ENCODE results near the gene DKC1. TPM values are rescaled to one million over a fixed set of nuclear protein-coding genes. Genes with fewer than 3 reads are reported as not detected.

The DKC1 gene
- total and polyA plus RNA-seq, 10 donors: 32.0 to 54.4 (median 39.0) TPM

GRCh38 chrX:154804957-154805695 lies 42.5 kb downstream of the DKC1 start, which contains the start of gene MPP1:
Gene MPP1, minus strand, starts transcription at chrX:154805485. Its CDS starts 112 bp downstream, at chrX:154805373.
- Histone ChIP-seq H3K9me3 (peaks cover 0 to 9% (median 0%) of the 10 kb centered on the region in 8 donors), H3K27me3 (replicated peaks in 1 of 7) (no peaks in the 10 kb centered on the region), H3K27ac (peak within 1 kb of the TSS; percentile 42 to 90 (median 82)), H3K4me1 (peaks cover 0 to 55% (median 27%) of the 10 kb centered on the region in 6 donors), H3K4me3 (peak within 1 kb of the TSS; percentile 60 to 87 (median 64)), H3K36me3 (no peaks in the 10 kb centered on the region)
- WGBS, 5 donors: 0 to 46% (median 1%) methylated on average over 14 to 65 of the region's 65 CpGs
- DNase-seq: peak; percentile 93
- TF ChIP-seq, protein P1, sequence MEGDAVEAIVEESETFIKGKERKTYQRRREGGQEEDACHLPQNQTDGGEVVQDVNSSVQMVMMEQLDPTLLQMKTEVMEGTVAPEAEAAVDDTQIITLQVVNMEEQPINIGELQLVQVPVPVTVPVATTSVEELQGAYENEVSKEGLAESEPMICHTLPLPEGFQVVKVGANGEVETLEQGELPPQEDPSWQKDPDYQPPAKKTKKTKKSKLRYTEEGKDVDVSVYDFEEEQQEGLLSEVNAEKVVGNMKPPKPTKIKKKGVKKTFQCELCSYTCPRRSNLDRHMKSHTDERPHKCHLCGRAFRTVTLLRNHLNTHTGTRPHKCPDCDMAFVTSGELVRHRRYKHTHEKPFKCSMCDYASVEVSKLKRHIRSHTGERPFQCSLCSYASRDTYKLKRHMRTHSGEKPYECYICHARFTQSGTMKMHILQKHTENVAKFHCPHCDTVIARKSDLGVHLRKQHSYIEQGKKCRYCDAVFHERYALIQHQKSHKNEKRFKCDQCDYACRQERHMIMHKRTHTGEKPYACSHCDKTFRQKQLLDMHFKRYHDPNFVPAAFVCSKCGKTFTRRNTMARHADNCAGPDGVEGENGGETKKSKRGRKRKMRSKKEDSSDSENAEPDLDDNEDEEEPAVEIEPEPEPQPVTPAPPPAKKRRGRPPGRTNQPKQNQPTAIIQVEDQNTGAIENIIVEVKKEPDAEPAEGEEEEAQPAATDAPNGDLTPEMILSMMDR (IDR thresholded peaks at IDR 0.05 in 8 of 11, conservative IDR thresholded peaks at IDR 0.05 in 3 of 11): peak in 1 of 11 experiments; percentile 27
- TF ChIP-seq POLR2AphosphoS5 (IDR thresholded peaks at IDR 0.05): peak; percentile 65 to 86 (median 82)
- no peak for TF ChIP-seq POLR2A (IDR thresholded peaks at IDR 0.05)
- intact Hi-C loops (cut with DNase I; ENCODE audit: low total_unique reads): no loop called here

DNA sequence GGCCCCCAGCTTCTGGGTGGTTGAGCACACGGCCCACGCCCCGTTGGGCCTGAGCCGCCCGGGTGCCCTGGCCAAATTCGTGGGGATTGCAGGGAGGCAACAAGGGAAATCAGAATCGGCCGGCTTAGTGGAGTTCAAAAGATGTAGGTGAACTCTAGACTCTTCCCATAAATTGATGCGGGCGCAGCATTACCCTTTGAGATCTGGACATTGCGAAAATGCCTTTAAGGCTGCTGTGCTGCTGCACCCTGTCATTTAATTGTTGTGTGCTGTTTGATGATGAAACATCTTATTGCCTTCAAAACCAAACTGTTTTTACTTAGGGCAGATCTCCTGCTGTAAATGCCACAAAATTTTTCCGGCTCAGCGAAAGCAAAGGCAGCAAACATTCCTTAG lies 43.0 kb downstream of the DKC1 start:
- WGBS, 5 donors: 9 to 41% (median 16%) methylated on average over 10 to 13 of the region's 13 CpGs
- H3K27ac ChIP-seq: peak overlapping the region in 7 of 8 donors; percentile 66 to 90 (median 84)
- no peaks in the 10 kb centered on the region for H3K27me3 ChIP-seq (replicated peaks in 1 of 7)
- intact Hi-C loops (cut with DNase I; ENCODE audit: low total_unique reads): no loop called here
- DNase-seq: no peak
- TF ChIP-seq, protein P1 (IDR thresholded peaks at IDR 0.05 in 8 of 11, conservative IDR thresholded peaks at IDR 0.05 in 3 of 11): no peak
- no peak for TF ChIP-seq POLR2A (IDR thresholded peaks at IDR 0.05)
- TF ChIP-seq POLR2AphosphoS5 (IDR thresholded peaks at IDR 0.05): no peak
- peaks cover 0 to 9% (median 0%) of the 10 kb centered on the region in 8 donors for H3K9me3 ChIP-seq
- peaks cover 0 to 49% (median 24%) of the 10 kb centered on the region in 6 donors for H3K4me1 ChIP-seq
- peak overlapping the region; percentile 60 to 87 (median 64) for H3K4me3 ChIP-seq
- no peaks in the 10 kb centered on the region for H3K36me3 ChIP-seq

DNA sequence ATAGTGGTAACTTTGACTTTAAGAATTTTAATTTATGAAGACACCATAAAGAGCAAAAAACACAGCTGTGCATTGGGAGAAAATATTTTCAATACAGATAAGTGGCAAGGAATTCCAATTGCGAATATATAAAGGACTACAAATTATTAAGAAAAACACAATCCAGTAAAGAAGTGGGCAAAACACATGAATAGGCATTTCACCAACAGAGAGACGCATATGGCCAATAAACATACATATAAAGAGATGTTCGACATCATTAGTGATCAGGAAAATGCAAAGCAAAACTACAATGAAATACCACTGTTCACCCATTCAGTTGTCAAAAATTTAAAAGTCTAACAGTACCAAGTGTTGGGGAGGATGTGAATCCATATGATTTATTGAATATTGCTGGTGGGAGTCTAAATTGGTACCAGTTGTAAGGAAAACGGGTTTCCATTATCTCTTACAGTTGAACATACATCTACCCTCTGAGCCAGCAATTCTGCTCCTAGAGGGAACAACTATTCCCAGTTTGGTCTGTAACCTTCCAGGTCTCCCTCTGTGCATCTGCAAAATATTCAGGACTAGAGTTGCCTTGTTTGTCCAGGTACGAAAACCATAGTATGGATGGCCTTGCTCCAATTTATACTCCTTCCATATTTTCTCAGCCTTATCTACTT lies 44.3 kb downstream of the DKC1 start:
- WGBS, 5 donors: 87 to 98% (median 94%) methylated on average over 5 of the region's 5 CpGs
- TF ChIP-seq POLR2A (IDR thresholded peaks at IDR 0.05) (no peak), POLR2AphosphoS5 (IDR thresholded peaks at IDR 0.05) (no peak)
- TF ChIP-seq, protein P1 (IDR thresholded peaks at IDR 0.05 in 8 of 11, conservative IDR thresholded peaks at IDR 0.05 in 3 of 11): no peak
- DNase-seq: no peak

More for the DNA sequence above, 44.3 kb downstream of the DKC1 start:
- Histone ChIP-seq H3K27ac (no peak overlapping the region), H3K36me3 (no peaks in the 10 kb centered on the region), H3K27me3 (replicated peaks in 1 of 7) (no peaks in the 10 kb centered on the region), H3K4me3 (no peak overlapping the region), H3K4me1 (peaks cover 0 to 36% (median 23%) of the 10 kb centered on the region in 6 donors), H3K9me3 (peaks cover 0 to 9% (median 0%) of the 10 kb centered on the region in 8 donors)
- intact Hi-C loops (cut with DNase I; ENCODE audit: low total_unique reads): no loop called here
